Hippocampal formation (tissue), 2 donors: Measurements from ENCODE around the gene SUPT3H.
"Not testable (repeated sequence)": the region's sequence is repeated elsewhere in the genome, so short reads cannot be mapped to it uniquely, and the experiment has no call there.

Experiments used
- DNase-seq, 2 donors: peaks; one replicate each; lab custom pipeline; 2025; lab: John Stamatoyannopoulos, UW

The SUPT3H gene

DNA sequence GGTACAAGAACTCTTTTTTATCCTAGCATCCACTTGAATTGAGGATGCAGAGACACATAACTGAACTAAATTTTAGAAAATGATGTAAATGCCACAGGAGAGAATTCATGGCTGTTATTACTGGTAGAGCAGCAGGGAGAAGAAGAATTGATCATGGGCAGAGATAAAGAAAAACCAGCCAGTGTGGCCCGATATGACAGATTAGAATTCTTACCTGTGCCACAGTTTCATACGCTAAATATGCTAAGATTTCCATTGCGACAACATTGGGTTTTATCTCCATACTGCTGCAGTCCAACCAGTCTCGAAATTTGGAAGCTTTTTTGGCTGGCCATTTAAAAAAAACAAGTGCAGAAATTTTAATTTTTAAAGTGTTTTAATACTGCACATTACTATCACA lies 423.5 kb downstream of the SUPT3H start:
- no peak for DNase-seq

GRCh38 chr6:44951253-44951747 lies 426.4 kb downstream of the SUPT3H start:
- DNase-seq = no peak

- no peak for DNase-seq
Observed at GRCh38 chr6:44949596-44950201, 428.0 kb downstream of the SUPT3H start.

GRCh38 chr6:44943541-44943940 lies 434.2 kb downstream of the SUPT3H start:
- DNase-seq = no peak

GRCh38 chr6:44942798-44943197 lies 434.9 kb downstream of the SUPT3H start:
- DNase-seq = no peak

DNA sequence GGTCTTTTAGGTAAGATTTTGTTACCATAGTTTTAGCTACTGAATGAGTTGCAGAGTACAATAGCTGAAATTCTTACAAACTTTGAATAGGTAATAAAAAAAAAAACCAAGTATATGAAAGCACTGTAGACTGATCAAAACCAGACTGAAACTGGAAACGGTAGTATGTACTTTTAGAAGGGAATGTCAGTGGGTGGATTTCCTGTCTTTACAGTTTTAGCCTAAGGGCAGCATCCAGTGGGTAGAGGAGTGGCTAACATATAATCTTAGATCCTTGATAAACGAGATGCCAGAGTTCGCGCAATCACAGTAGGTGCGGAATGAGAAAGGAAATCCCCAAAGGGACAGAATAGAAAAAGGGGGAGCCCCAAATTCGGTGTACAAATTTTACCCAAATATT lies 435.5 kb downstream of the SUPT3H start:
- no peak for DNase-seq

GRCh38 chr6:44940367-44940766 lies 437.4 kb downstream of the SUPT3H start:
- DNase-seq = no peak

DNA sequence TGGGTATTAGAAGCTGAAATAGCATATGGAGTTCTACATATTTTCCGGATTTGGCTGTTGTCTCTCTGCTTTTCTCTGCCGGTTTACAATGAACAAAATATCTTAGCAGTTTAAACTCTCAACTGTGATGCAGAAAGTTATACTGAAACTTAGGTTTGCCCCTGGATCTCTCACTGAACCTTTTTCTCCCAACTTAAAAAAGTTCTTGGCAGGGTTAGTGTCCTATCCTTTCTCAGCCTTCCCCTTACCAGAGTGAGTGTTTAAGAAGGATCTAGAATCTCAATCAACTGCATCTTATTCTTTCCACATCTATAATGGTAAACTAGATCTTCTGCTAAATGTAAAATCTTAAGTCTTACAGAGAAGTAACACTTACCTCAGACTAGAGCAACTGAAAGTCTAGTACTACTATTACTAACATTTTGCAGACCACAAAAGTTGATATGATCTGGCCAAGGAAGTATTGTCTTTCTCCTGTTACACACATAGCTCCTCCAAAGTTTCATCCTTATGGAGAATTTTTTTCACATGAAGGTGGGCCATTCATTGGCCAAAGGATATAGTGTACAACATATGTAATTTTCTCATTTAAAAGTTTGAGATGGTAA lies 441.9 kb downstream of the SUPT3H start:
- no peak for DNase-seq

GRCh38 chr6:44933108-44933507 lies 444.6 kb downstream of the SUPT3H start:
- DNase-seq = no peak

DNA sequence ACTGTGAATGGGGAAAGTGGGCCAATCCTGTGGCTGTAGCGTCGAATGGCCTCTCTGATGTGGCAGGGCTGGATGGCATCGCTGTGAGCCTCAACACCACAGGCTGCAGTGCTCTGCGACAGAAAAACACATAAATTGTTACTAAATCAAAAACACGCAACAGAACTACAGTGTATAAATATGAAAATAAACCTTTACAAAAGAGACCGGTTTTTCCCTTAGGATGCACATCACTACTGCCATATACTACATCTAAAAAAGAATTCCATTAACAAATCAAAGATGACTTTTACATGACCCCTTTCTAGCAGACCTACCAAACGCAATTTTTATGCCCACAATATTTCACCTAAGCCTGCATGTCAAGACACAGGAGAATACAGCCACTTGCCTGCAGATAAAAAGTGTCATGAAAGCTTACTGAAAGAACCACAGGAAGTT lies 445.1 kb downstream of the SUPT3H start:
- no peak for DNase-seq

DNA sequence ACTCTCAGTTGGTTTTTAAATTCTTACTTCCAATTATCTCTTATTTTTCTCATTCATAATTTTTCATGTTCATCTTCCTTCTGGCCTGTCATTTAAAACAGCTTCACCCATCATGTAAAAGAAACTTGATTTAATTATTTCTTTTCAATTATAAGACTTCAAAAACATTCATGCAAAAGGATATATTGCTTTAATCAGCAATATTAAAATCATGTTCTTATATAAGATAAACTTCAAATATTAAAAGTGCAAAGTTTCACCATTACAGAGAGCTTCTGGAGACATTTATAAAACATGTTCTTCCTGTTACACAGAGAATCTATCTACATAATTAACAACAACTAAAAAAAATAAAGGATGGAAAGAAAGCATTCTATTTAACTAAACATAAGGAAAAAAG lies 446.3 kb downstream of the SUPT3H start:
- DNase-seq = no peak

- DNase-seq = no peak
Observed at GRCh38 chr6:44926556-44926955, 451.2 kb downstream of the SUPT3H start.

GRCh38 chr6:44925100-44925739 lies 452.5 kb downstream of the SUPT3H start:
- no peak for DNase-seq

DNA sequence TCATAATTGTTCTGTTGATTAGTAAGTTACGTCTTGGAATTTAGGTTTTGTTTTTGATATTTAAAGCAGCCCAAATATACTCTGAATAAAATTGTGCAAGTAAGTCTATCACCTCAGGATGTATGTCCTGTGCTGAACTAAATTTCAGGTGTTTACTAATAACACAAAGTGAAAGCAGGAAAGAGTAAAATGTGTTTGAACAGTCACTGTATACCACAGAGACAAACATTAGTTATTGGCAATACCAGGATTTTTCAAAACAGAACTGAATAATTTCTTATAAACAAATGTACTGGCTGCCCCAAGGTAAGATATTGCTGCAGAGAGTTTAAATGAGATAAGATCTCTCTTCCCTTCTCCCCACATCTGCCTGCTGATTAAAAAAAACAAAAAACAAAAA lies 454.3 kb downstream of the SUPT3H start:
- DNase-seq = no peak

GRCh38 chr6:44921798-44922197 lies 455.9 kb downstream of the SUPT3H start:
- no peak for DNase-seq

- no peak for DNase-seq
Observed at GRCh38 chr6:44920952-44921491, 456.7 kb downstream of the SUPT3H start.

GRCh38 chr6:44918671-44919296 lies 458.9 kb downstream of the SUPT3H start:
- DNase-seq = no peak

DNA sequence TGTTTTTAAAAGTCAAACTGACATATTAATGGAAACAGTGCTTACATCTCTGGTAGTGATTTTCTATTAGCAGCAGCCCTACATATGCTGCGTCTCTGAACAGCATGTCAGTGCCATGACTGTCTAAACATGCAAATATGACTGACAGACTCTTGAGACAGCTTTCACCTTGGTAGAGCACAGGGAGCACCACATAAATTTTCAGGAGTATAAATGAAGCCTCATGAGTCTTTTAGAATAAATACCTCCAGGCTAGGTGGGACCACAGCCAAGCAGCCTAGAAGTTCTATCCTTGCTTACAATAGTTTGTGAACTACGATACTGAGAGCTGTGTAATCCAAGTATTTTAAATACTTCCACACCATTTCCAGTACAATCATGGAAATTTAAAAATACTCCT lies 460.3 kb downstream of the SUPT3H start:
- DNase-seq = no peak

DNA sequence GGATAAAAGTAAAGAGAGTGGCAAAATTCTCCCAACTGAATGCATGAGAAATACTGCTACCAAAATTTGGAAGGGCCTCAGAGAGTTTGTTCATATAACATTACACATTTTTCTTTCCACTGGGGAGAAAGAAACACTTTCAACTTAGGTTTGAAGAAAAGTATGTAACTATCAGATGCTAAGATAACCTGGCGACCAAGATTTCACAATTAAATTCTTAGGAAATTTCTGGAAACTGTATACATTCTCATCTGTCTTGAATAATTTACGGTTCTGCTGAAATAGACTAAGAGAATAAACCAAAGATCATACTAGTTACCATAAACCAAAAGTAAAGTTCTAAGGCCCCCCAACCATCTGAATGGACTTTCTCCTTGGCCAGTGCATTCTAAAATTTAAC lies 462.6 kb downstream of the SUPT3H start:
- DNase-seq = no peak

GRCh38 chr6:44914141-44914540 lies 463.6 kb downstream of the SUPT3H start:
- no peak for DNase-seq

GRCh38 chr6:44906761-44907160 lies 471.0 kb downstream of the SUPT3H start:
- DNase-seq = no peak

DNA sequence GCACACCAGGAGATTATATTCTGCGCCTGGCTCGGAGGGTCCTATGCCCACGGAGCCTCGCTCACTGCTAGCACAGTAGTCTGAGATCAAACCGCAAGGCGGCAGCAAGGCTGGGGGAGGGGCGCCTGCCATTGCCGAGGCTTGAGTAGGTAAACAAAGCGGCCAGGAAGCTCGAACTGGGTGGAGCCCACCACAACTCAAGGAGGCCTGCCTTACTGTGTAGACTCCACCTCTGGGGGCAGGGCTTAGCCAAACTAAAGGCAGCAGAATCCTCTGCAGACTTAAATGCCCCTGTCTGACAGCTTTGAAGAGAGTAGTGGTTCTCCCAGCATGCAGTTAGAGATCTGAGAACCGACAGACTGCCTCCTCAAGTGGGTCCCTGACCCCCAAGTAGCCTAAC lies 477.4 kb downstream of the SUPT3H start:
- DNase-seq = not testable (repeated sequence)
